Body of pancreas (tissue), 4 donors: ENCODE measurements around the gene TMEM242.
A peak's percentile ranks its signal among the peaks of the same experiment; 100 is the strongest.

Source experiments
- CTCF ChIP-seq, 7 experiments: fragments of 450-650 bp in 4 of 7; fragments of 200-600 bp in 3 of 7; sonication (generic) in 3 of 7; IDR thresholded peaks; one replicate each; pipeline ENCODE4 v1.5.1; 2016 to 2019; ENCODE audit warnings: antibody characterized with exemption in 7 of 7
- POLR2A ChIP-seq, 3 donors: fragments of 450-650 bp; IDR thresholded peaks; one replicate each; pipeline ENCODE4 v1.6.1; 2016; ENCODE audit warnings: antibody characterized with exemption in 3 of 3, mild to moderate bottlenecking in 2 of 3

GRCh38 chr6:157323966-157324300, 614 bp upstream of the TMEM242 start:
- peak in 1 of 7 experiments; percentile 31 for TF ChIP-seq CTCF (IDR thresholded peaks at IDR 0.05)
- no peak for TF ChIP-seq POLR2A (IDR thresholded peaks at IDR 0.05)
